Measurements from ENCODE around the gene DCDC2C. TPM values are rescaled to one million over a fixed set of nuclear protein-coding genes. Genes with fewer than 3 reads are reported as not detected.

DCDC2C gene
- total and polyA plus RNA-seq, 9 of the 15 experiments (the other 6 are each of a cell fraction or from before 2014, with no cell fraction given) = not detected

DNA sequence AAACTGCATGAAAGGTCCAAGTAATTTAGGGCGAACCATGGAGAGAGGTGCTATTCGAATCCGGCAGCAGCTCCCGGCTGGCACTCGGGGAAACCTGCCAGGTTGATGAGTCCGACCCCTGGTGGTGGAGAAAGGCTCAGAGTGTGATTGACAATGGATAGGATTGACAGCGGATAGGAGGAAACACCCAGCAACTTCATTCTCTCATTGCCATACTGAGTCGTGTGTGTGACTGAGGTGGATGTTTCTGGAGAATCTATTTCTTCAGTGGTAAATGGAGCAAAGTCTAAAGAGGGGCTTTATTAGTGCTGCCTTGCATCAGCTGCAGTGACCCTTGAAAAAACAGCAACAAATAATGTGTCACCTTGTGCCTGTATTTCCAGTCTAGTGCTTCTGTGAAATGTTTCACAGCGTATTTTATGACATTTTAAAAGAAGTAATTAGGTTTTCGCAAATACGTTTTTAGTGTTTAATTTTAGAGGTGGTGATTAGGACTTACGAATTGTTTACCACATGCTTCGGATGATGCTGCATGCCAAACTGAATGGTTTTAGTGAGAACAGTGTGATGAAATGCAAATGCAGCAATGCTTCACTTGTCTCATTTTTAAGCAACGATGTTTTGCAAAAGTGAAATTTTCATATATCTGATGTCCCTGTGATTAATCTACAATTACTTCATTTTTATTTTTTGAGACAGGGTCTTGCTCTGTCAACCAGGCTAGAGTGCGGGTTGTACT lies 102.0 kb downstream of the DCDC2C start:
- FAIRE-seq (peak; percentile 49), DNase-seq (ENCODE audit: extremely low read depth in 1 of 4, low spot score in 3 of 4) (peak; percentile 27 to 48 (median 34)), ATAC-seq (peak; percentile 91)
- ChIA-PET POLR2A (no interaction called here), CTCF (ENCODE audit: low intra/inter-chr PET ratio) (no interaction called here)
- under 1% methylated on average over 15 of the region's 15 CpGs for WGBS (ENCODE audit: insufficient coverage, low coverage, missing lambda C conversion rate)
- Histone ChIP-seq H3K4me2 (ENCODE audit: insufficient read depth, low read length) (no peak overlapping the region), H2AFZ (ENCODE audit: low read depth, low read length) (no peak overlapping the region), H4K20me1 (replicated peaks; ENCODE audit: control insufficient read depth, insufficient read depth, low read length) (no peaks in the 10 kb centered on the region), H3K27ac (ENCODE audit: extremely low read depth, low read depth, low read length) (no peak overlapping the region), H3K4me1 (replicated peaks in 1 of 2; ENCODE audit: control insufficient read depth in 2 of 2, insufficient read depth in 2 of 2, low read length in 2 of 2) (no peaks in the 10 kb centered on the region), H3K9ac (ENCODE audit: insufficient read depth in 1 of 2, low read depth in 2 of 2, low read length in 2 of 2) (no peak overlapping the region), H3K4me3 (no peak overlapping the region), H3K36me3 (ENCODE audit: control insufficient read depth, insufficient read depth, low read length) (no peaks in the 10 kb centered on the region), H3K9me3 (replicated peaks; ENCODE audit: control insufficient read depth, insufficient read depth, low read depth, low read length) (no peaks in the 10 kb centered on the region), H3K27me3 (ENCODE audit: control insufficient read depth in 2 of 2, insufficient read depth in 2 of 2, low read length in 2 of 2) (no peaks in the 10 kb centered on the region), H3K9me1 (ENCODE audit: control insufficient read depth, insufficient read depth, low read length) (no peaks in the 10 kb centered on the region), H3K79me2 (ENCODE audit: control insufficient read depth, insufficient read depth, low read length) (no peaks in the 10 kb centered on the region)
- intact Hi-C loops (cut with micrococcal nuclease) (loop anchor here (2.0 kb wide), 1 partner anchor 67 kb away; no protein-coding TSS in a partner anchor), in situ Hi-C loops (cut with MboI) (no loop called here)
- BruUV-seq (replicated peaks) = no TSS peak
- no peak for TF ChIP-seq BCLAF1 (IDR thresholded peaks at IDR 0.05; ENCODE audit: borderline replicate concordance in 1 of 2, control insufficient read depth in 1 of 2, low read depth in 2 of 2, low read length in 1 of 2)
- TF ChIP-seq RAD21 (CRISPR knock-in tag; conservative IDR thresholded peaks at IDR 0.05 in 1 of 2, IDR thresholded peaks at IDR 0.05 in 1 of 2) = peak in 1 of 2 experiments; percentile 35; a peak in 2 of 4 replicates
- TF ChIP-seq, protein P1, sequence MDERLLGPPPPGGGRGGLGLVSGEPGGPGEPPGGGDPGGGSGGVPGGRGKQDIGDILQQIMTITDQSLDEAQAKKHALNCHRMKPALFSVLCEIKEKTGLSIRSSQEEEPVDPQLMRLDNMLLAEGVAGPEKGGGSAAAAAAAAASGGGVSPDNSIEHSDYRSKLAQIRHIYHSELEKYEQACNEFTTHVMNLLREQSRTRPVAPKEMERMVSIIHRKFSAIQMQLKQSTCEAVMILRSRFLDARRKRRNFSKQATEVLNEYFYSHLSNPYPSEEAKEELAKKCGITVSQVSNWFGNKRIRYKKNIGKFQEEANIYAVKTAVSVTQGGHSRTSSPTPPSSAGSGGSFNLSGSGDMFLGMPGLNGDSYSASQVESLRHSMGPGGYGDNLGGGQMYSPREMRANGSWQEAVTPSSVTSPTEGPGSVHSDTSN (CRISPR knock-in tag; IDR thresholded peaks at IDR 0.05; ENCODE audit: low read depth) = no peak
- TF ChIP-seq, protein P1 (tag; conservative IDR thresholded peaks at IDR 0.05; ENCODE audit: low read depth) = peak; percentile 57
- TF ChIP-seq MTA3 (IDR thresholded peaks at IDR 0.05; ENCODE audit: borderline replicate concordance) = no peak
- no peak for TF ChIP-seq SLC30A9 (CRISPR knock-in tag; IDR thresholded peaks at IDR 0.05)
- no peak for TF ChIP-seq ZNF282 (CRISPR knock-in tag; IDR thresholded peaks at IDR 0.05)
- TF ChIP-seq CBFB (CRISPR knock-in tag; IDR thresholded peaks at IDR 0.05) = no peak
- TF ChIP-seq ZNF41 (CRISPR knock-in tag; conservative IDR thresholded peaks at IDR 0.05) = no peak
- no peak for TF ChIP-seq GATA2 (CRISPR knock-in tag; IDR thresholded peaks at IDR 0.05)
- TF ChIP-seq ZFP1 (CRISPR knock-in tag; IDR thresholded peaks at IDR 0.05) = no peak
- peak; percentile 85 for TF ChIP-seq PKNOX1 (IDR thresholded peaks at IDR 0.05)
